AG10803 (cell line): ENCODE measurements around the gene GPRIN1.
"Not testable (repeated sequence)": the region's sequence is repeated elsewhere in the genome, so short reads cannot be mapped to it uniquely, and the experiment has no call there.

ENCODE experiments used
- DNase-seq: peaks from one replicate; pipeline ENCODE4 v3.0.0; 2010; ENCODE audit warnings: low read depth
- H3K4me3 ChIP-seq: 2 replicates; pipeline ENCODE4 v1.5.1; 2011; ENCODE audit warnings: mild to moderate bottlenecking, low read length, control low read depth
- CTCF ChIP-seq: conservative IDR thresholded peaks from 2 replicates; pipeline ENCODE4 v1.5.1; 2011; ENCODE audit warnings: mild to moderate bottlenecking, low read length, control low read depth, inconsistent platforms

GPRIN1 gene

GRCh38 chr5:176608142-176608705 is 1.7 kb downstream of the GPRIN1 start:
- H3K4me3 ChIP-seq = no peak overlapping the region
- no peak for TF ChIP-seq CTCF
- DNase-seq = no peak

GRCh38 chr5:176606875-176607274 is 3.1 kb downstream of the GPRIN1 start:
- no peak for TF ChIP-seq CTCF
- H3K4me3 ChIP-seq = no peak overlapping the region
- no peak for DNase-seq

DNA sequence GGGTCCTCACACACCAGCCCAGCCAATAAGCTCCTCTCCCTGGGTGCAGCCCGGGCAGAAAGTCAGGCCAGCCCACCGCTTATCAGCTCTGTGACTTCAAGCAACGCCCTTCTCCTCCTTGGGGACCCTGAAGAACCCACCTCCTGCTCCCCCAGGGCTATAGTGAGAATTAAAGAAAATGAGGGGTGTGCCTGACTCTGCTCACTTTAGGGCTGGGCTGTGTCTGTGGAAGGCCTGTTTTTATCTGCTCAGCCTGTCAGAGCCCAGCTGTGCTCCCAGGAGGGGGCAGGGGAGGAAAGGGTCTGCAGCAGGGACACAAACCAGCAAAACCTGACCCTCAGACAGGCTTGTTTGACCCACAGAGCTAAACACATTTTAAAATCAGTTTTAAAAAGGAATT is 3.9 kb downstream of the GPRIN1 start:
- no peak for TF ChIP-seq CTCF

GRCh38 chr5:176603091-176603490 is 6.9 kb downstream of the GPRIN1 start:
- DNase-seq = no peak
- H3K4me3 ChIP-seq = no peak overlapping the region
- TF ChIP-seq CTCF = no peak

More for the DNA sequence above, 3.9 kb downstream of the GPRIN1 start:
- no peak overlapping the region for H3K4me3 ChIP-seq
- DNase-seq = no peak

- H3K4me3 ChIP-seq = no peak overlapping the region
- DNase-seq = no peak
- no peak for TF ChIP-seq CTCF
Observed at GRCh38 chr5:176601901-176602482, 8.0 kb downstream of the GPRIN1 start.

DNA sequence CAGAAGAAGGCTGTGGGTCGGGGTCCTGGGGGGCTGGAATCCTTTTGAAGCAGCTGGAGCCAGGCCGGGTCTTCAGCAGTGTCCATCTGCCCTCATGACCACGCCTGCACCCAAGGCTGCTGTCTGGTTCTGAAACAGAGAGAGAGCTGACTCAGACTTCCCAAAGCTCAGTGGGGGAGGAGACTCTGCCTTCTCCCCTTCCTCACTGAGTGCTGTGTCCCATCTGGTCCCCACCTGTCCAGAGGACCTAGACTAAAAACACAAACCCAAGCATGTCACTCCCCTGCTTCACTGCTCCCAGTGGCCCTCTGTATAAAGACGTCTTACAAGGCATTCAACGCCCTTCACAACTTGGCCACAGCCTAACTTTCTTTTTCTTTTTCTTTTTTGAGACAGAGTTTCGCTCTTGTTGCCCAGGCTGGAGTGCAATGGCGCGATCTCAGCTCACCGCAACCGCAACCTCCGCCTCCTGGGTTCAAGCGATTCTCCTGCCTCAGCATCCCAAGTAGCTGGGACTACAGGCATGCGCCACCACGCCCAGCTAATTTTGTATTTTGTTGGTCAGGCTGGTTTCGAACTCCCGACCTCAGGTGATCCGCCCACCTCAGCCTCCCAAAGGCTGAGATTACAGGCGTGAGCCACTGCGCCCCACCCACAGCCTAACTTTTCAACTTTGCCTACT is 10.1 kb downstream of the GPRIN1 start:
- H3K4me3 ChIP-seq, DNase-seq: not testable (repeated sequence)

- H3K4me3 ChIP-seq = no peak overlapping the region
- TF ChIP-seq CTCF = no peak
- DNase-seq = no peak
Observed at GRCh38 chr5:176597417-176598389, 12.3 kb downstream of the GPRIN1 start.
